Heart left ventricle (tissue), 16 donors: Measurements from ENCODE around the gene RGS12. TPM values are rescaled to one million over a fixed set of nuclear protein-coding genes. Genes with fewer than 3 reads are reported as not detected.

Source experiments
- ATAC-seq, 4 donors: fragments of 200-7000 bp; cut with Tn5 transposase; one replicate each; pipeline ENCODE4 v1.9.1; 2020 to 2022; ENCODE audit warnings: moderate library complexity in 4 of 4, mild to moderate bottlenecking in 3 of 4, moderate number of reproducible peaks in 1 of 4
- DNase-seq, 5 donors: peaks; one replicate each; pipeline ENCODE4 v3.0.0-alpha.2; 2020
- H3K27ac ChIP-seq, 12 donors: fragments of 200-600 bp; sonication (generic) in 4 of 12; one replicate each; pipeline versions ENCODE4 v1.5.0 to v1.8.0; 2016 to 2022; ENCODE audit warnings: mild to moderate bottlenecking in 2 of 12
- H3K27me3 ChIP-seq, 9 donors: fragments of 200-600 bp; sonication (generic) in 2 of 9; one replicate each; pipeline versions ENCODE4 v1.5.1 to v1.8.0; 2016 to 2022; ENCODE audit warnings: mild to moderate bottlenecking in 3 of 9
- H3K36me3 ChIP-seq, 9 donors: fragments of 200-600 bp; sonication (generic) in 2 of 9; one replicate each; pipeline versions ENCODE4 v1.5.0 to v1.8.0; 2018 to 2022; ENCODE audit warnings: mild to moderate bottlenecking in 2 of 9
- H3K4me1 ChIP-seq, 12 donors: fragments of 200-600 bp; sonication (generic) in 4 of 12; one replicate each; pipeline versions ENCODE4 v1.5.0 to v1.8.0; 2016 to 2022; ENCODE audit warnings: mild to moderate bottlenecking in 3 of 12
- H3K4me3 ChIP-seq, 12 donors: fragments of 200-600 bp; sonication (generic) in 4 of 12; one replicate each; pipeline versions ENCODE4 v1.5.0 to v1.8.0; 2017 to 2022; ENCODE audit warnings: mild to moderate bottlenecking in 9 of 12, moderate library complexity in 4 of 12
- H3K9me3 ChIP-seq, 12 donors: fragments of 200-600 bp; sonication (generic) in 4 of 12; one replicate each; pipeline versions ENCODE4 v1.5.0 to v1.8.0; 2016 to 2022; ENCODE audit warnings: mild to moderate bottlenecking in 1 of 12
- POLR2A ChIP-seq, 2 donors: fragments of 450-650 bp; IDR thresholded peaks; one replicate each; pipeline ENCODE4 v1.6.1; 2017; ENCODE audit warnings: antibody characterized with exemption in 2 of 2, mild to moderate bottlenecking in 2 of 2, moderate library complexity in 2 of 2
- WGBS, 4 donors: extraction: QIAGEN DNeasy Blood & Tissue Kit in 2 of 4; methylation state at CpG; one replicate each; pipeline versions ENCODE4 v1.1.5 to v1.1.7; 2013 to 2018; 5-methylcytosine and 5-hydroxymethylcytosine counted together
- intact Hi-C, 10 donors: fragments of 100-400 bp; cut with DNase I; formaldehyde crosslinking; loops; one replicate each; pipeline versions ENCODE4 v1.11.1 to v1.14.2; 2022
- polyA plus RNA-seq, 2 donors: library from polyadenylated mRNA; stranded (reverse); fragments of 200-250 nt; gene quantifications; one replicate each; pipeline ENCODE4 v1.2.3, GENCODE V29; 2013
- total RNA-seq, 9 donors: library from RNA; depleted of rRNA in 2 of 9; stranded (reverse); fragments of >200 nt in 2 of 9; fragmentation: NEBNext Ultra II Directional in 3 of 9; extraction: Animal tissue kit (Norgen Biotek cat#: 25700) in 3 of 9; gene quantifications; one replicate each; pipeline versions ENCODE4 v1.1.0 to v1.2.4, GENCODE V29; 2016 to 2023
- TF ChIP-seq, protein P1 (sequence below), 12 donors: fragments of 200-600 bp; sonication (generic) in 4 of 12; IDR thresholded peaks; one replicate each; pipeline versions ENCODE4 v1.5.0 to v1.8.0; 2018 to 2022; ENCODE audit warnings: antibody characterized with exemption in 12 of 12, mild to moderate bottlenecking in 5 of 12
- donor health status: ischemic (EF 13 %, LVEDD 7.1; RV severe dilation, severe dysfunction).
- donor health status: healthy with polysubstance abuse.
- donor health status: DM: no; HTN: yes; CAD: no.
- donor health status: DM: no; HTN: no; CAD: no.
- donor health status: ischemic (EF 25% LVEDD 6.9; RV normal size, moderate dysfunction).
- donor health status: ischemic (EF 25% LVEDD 5.7; RV mildly dilated, moderate dysfunction).
- donor health status: healthy.
- donor health status: DM: yes; HTN: yes; CAD: no.
- donor health status: ischemic (EF 35%, LVEDD 5.7; RV mildly dilated, moderate dysfunction).
- donor health status: nonischemic (EF 11% LVEDD 7.7; RV severe dilation, severe dysfunction).
- donor health status: DM: yes; HTN: yes; CAD: no.
- donor health status: PGD.
- donor health status: ischemic (EF 29% LVEDD 5.4; RV normal size, mild dysfunction).
- donor health status: nonischemic (EF 23%, LVEDD 6.1; RV moderate dilation, normal function).

Gene RGS12
- total and polyA plus RNA-seq, 11 donors = 8.4 to 18.4 (median 13.9) TPM

DNA sequence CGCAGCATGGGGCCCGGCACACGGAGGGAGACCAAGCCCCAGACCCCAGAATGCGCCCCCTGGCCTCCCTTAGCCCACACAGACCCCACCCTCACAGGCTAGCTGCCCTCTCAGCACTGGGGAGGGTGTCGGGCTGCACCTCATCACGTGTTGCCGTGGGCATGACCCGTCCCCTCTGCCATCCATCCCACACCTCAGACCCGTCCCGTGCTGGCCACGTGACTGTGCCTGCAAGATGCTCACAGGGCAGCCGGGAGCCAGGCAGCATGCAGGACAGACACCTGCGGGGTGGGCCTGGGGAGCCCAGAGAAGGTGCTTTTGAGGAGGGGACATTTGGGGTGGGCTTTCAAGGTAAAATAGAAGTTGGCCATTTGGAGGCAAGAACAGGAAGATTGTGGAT lies 39.0 kb upstream of the RGS12 start:
- Histone ChIP-seq H3K36me3 (peaks cover 0 to 5% (median 0%) of the 10 kb centered on the region in 9 donors), H3K27me3 (no peaks in the 10 kb centered on the region), H3K4me1 (no peaks in the 10 kb centered on the region), H3K4me3 (no peak overlapping the region), H3K27ac (no peak overlapping the region), H3K9me3 (no peaks in the 10 kb centered on the region)
- peak in 3 of 5 donors; percentile 3 to 51 (median 9) for DNase-seq
- WGBS, 4 donors = 91 to 98% (median 96%) methylated on average over 10 to 13 of the region's 13 CpGs
- ATAC-seq = no peak
- TF ChIP-seq, protein P1, sequence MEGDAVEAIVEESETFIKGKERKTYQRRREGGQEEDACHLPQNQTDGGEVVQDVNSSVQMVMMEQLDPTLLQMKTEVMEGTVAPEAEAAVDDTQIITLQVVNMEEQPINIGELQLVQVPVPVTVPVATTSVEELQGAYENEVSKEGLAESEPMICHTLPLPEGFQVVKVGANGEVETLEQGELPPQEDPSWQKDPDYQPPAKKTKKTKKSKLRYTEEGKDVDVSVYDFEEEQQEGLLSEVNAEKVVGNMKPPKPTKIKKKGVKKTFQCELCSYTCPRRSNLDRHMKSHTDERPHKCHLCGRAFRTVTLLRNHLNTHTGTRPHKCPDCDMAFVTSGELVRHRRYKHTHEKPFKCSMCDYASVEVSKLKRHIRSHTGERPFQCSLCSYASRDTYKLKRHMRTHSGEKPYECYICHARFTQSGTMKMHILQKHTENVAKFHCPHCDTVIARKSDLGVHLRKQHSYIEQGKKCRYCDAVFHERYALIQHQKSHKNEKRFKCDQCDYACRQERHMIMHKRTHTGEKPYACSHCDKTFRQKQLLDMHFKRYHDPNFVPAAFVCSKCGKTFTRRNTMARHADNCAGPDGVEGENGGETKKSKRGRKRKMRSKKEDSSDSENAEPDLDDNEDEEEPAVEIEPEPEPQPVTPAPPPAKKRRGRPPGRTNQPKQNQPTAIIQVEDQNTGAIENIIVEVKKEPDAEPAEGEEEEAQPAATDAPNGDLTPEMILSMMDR (IDR thresholded peaks at IDR 0.05) = no peak
- TF ChIP-seq POLR2A (IDR thresholded peaks at IDR 0.05) = no peak
- intact Hi-C loops = no loop called here

- H3K27ac ChIP-seq = no peak overlapping the region
- H3K27me3 ChIP-seq = no peaks in the 10 kb centered on the region
- H3K4me3 ChIP-seq = no peak overlapping the region
- no peak for ATAC-seq
- no peaks in the 10 kb centered on the region for H3K9me3 ChIP-seq
- intact Hi-C loops = no loop called here
- WGBS, 4 donors = 91 to 95% (median 94%) methylated on average over 11 to 14 of the region's 14 CpGs
- peak; percentile 2 to 55 (median 9) for DNase-seq
- TF ChIP-seq, protein P1 (IDR thresholded peaks at IDR 0.05) = no peak
- no peak for TF ChIP-seq POLR2A (IDR thresholded peaks at IDR 0.05)
- H3K4me1 ChIP-seq = no peaks in the 10 kb centered on the region
- peaks cover 0 to 5% (median 0%) of the 10 kb centered on the region in 9 donors for H3K36me3 ChIP-seq
Observed at GRCh38 chr4:3254302-3255131, 38.3 kb upstream of the RGS12 start.

GRCh38 chr4:3255611-3256186 lies 37.1 kb upstream of the RGS12 start:
- Histone ChIP-seq H3K27me3 (no peaks in the 10 kb centered on the region), H3K27ac (no peak overlapping the region), H3K4me3 (no peak overlapping the region), H3K9me3 (no peaks in the 10 kb centered on the region), H3K36me3 (peaks cover 0 to 5% (median 0%) of the 10 kb centered on the region in 9 donors), H3K4me1 (no peaks in the 10 kb centered on the region)
- 95 to 97% (median 97%) methylated on average over 31 to 36 of the region's 36 CpGs for WGBS, 4 donors
- no peak for TF ChIP-seq POLR2A (IDR thresholded peaks at IDR 0.05)
- TF ChIP-seq, protein P1 (IDR thresholded peaks at IDR 0.05) = no peak
- ATAC-seq (no peak), DNase-seq (peak in 4 of 5 donors; percentile 3 to 53 (median 14))
- intact Hi-C loops = no loop called here
